ENCODE data around the gene CAMKMT.

The CAMKMT gene

DNA sequence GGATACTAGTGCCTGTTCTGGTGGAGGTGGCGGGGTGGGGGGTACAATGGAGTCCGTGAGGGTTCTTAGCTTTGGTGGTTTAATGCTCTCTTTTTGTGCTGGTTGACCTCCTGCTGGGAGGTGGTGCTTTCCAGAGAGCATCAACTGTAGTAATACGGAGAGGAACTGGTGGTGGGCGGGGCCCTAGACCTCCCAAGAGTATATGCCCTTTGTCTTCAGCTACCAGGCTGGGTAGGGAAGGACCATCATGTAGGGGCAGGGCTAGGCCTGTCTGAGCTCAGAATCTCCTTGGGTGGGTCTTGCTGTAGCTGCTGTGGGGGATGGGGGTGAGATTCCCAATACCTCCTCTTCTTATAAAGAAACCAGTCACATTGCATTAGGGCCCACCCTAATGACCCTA is 27.1 kb downstream of the CAMKMT start:
- DNase-seq = no peak
- H4K20me1 ChIP-seq (ENCODE audit: insufficient read depth, low read length) = no peaks in the 10 kb centered on the region
- no peaks in the 10 kb centered on the region for H3K9me3 ChIP-seq (replicated peaks; ENCODE audit: insufficient read depth, low read length)
- H3K9ac ChIP-seq (ENCODE audit: low read length) = no peak overlapping the region
- no peaks in the 10 kb centered on the region for H3K27me3 ChIP-seq (replicated peaks; ENCODE audit: insufficient read depth, low read length)
- no peak overlapping the region for H2AFZ ChIP-seq (ENCODE audit: low read length)
- no peaks in the 10 kb centered on the region for H3K36me3 ChIP-seq (replicated peaks; ENCODE audit: insufficient read depth, low read length)
- TF ChIP-seq EZH2 (optimal IDR thresholded peaks at IDR 0.05; ENCODE audit: low read depth, low read length) (no peak), CTCF (IDR thresholded peaks at IDR 0.05; ENCODE audit: low read length) (no peak), EZH2phosphoT487 (IDR thresholded peaks at IDR 0.05; ENCODE audit: low read length) (no peak)
- H3K9me2 ChIP-seq (replicated peaks; ENCODE audit: insufficient read depth, low read length) = no peaks in the 10 kb centered on the region
- no peak overlapping the region for H3K4me2 ChIP-seq (ENCODE audit: low read depth, low read length)
- H3K4me1 ChIP-seq (ENCODE audit: low read length) = no peaks in the 10 kb centered on the region
- no peak overlapping the region for H3K4me3 ChIP-seq (ENCODE audit: low read length)
- no peak overlapping the region for H3K27ac ChIP-seq (ENCODE audit: low read length)
- H3K79me2 ChIP-seq (ENCODE audit: low read length) = no peaks in the 10 kb centered on the region; the same call in 1 of the 2 replicates
- no peaks in the 10 kb centered on the region for H3F3A ChIP-seq (ENCODE audit: insufficient read depth, low read length)

DNA sequence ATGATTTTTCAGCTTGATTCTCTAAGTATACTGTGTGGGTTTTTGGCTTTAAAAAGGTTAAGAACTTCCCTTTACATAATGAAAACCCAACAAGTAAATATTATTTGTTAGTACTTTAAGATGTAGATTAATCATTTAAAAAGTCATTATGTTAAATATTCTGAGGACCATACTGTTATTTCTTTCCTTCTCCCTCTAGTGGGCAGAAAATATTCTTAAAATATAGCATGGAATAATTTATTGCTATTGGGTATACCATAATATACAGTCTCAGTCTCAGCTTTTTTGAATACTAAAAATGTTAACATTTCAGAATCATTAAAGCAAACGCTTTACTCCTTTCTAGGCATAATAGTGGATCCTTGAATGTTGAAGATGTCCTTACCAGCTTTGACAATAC is 28.1 kb downstream of the CAMKMT start:
- H3K9ac ChIP-seq (ENCODE audit: low read length) = no peak overlapping the region
- H3K27me3 ChIP-seq (replicated peaks; ENCODE audit: insufficient read depth, low read length) = no peaks in the 10 kb centered on the region
- no peak for TF ChIP-seq EZH2phosphoT487 (IDR thresholded peaks at IDR 0.05; ENCODE audit: low read length)
- peak; percentile 28 for TF ChIP-seq CTCF (IDR thresholded peaks at IDR 0.05; ENCODE audit: low read length)
- no peaks in the 10 kb centered on the region for H3K4me1 ChIP-seq (ENCODE audit: low read length)
- no peaks in the 10 kb centered on the region; the same call in 1 of the 2 replicates for H3K79me2 ChIP-seq (ENCODE audit: low read length)
- H3F3A ChIP-seq (ENCODE audit: insufficient read depth, low read length) = no peaks in the 10 kb centered on the region
- H4K20me1 ChIP-seq (ENCODE audit: insufficient read depth, low read length) = no peaks in the 10 kb centered on the region
- H3K27ac ChIP-seq (ENCODE audit: low read length) = no peak overlapping the region
- no peaks in the 10 kb centered on the region for H3K9me3 ChIP-seq (replicated peaks; ENCODE audit: insufficient read depth, low read length)
- no peak overlapping the region for H3K4me3 ChIP-seq (ENCODE audit: low read length)
- no peaks in the 10 kb centered on the region for H3K36me3 ChIP-seq (replicated peaks; ENCODE audit: insufficient read depth, low read length)
- no peak for DNase-seq
- no peak overlapping the region for H3K4me2 ChIP-seq (ENCODE audit: low read depth, low read length)
- H3K9me2 ChIP-seq (replicated peaks; ENCODE audit: insufficient read depth, low read length) = no peaks in the 10 kb centered on the region
- no peak overlapping the region for H2AFZ ChIP-seq (ENCODE audit: low read length)

GRCh38 chr2:44392338-44392943 is 30.7 kb downstream of the CAMKMT start:
- Histone ChIP-seq H3K79me2 (ENCODE audit: low read length) (no peaks in the 10 kb centered on the region), H3K4me3 (ENCODE audit: low read length) (no peak overlapping the region)

More at GRCh38 chr2:44392338-44392943, 30.7 kb downstream of the CAMKMT start:
- no peak overlapping the region for H3K9ac ChIP-seq (ENCODE audit: low read length)
- no peaks in the 10 kb centered on the region for H3K36me3 ChIP-seq (replicated peaks; ENCODE audit: insufficient read depth, low read length)
- H3K4me1 ChIP-seq (ENCODE audit: low read length) = no peaks in the 10 kb centered on the region
- no peak overlapping the region for H3K27ac ChIP-seq (ENCODE audit: low read length)
- H3F3A ChIP-seq (ENCODE audit: insufficient read depth, low read length) = no peaks in the 10 kb centered on the region
- H3K4me2 ChIP-seq (ENCODE audit: low read depth, low read length) = no peak overlapping the region
- no peaks in the 10 kb centered on the region for H4K20me1 ChIP-seq (ENCODE audit: insufficient read depth, low read length)
- DNase-seq = peak; percentile 55
- no peaks in the 10 kb centered on the region for H3K9me2 ChIP-seq (replicated peaks; ENCODE audit: insufficient read depth, low read length)
- no peaks in the 10 kb centered on the region for H3K9me3 ChIP-seq (replicated peaks; ENCODE audit: insufficient read depth, low read length)
- H3K27me3 ChIP-seq (replicated peaks; ENCODE audit: insufficient read depth, low read length) = no peaks in the 10 kb centered on the region
- no peak overlapping the region for H2AFZ ChIP-seq (ENCODE audit: low read length)
- no peak for TF ChIP-seq EZH2 (optimal IDR thresholded peaks at IDR 0.05; ENCODE audit: low read depth, low read length)
- peak; percentile 53 for TF ChIP-seq CTCF (IDR thresholded peaks at IDR 0.05; ENCODE audit: low read length)
